Stimulated activated memory B cell treated with anti-CD40 and anti-IgM and Interleukin-4, amounts not matched to agents 10 μg/mL and 1 μg/mL and 100 μg/mL, for 72 hours (primary cell): ENCODE data around the gene AOX1.
"Not testable (repeated sequence)": the region's sequence is repeated elsewhere in the genome, so short reads cannot be mapped to it uniquely, and the experiment has no call there.

ENCODE experiments used
- ATAC-seq: fragments of 150-1000 bp; cut with Tn5 transposase; 2 replicates; pipeline ENCODE4 v1.10.0; 2021
- H3K27ac Mint-ChIP-seq: one replicate; pipeline ENCODE4 v1.8.0; 2022; ENCODE audit warnings: mild to moderate bottlenecking, mixed read lengths
- H3K27me3 Mint-ChIP-seq: one replicate; pipeline ENCODE4 v1.8.0; 2022; ENCODE audit warnings: mixed read lengths
- H3K36me3 Mint-ChIP-seq: one replicate; pipeline ENCODE4 v1.8.0; 2022; ENCODE audit warnings: mixed read lengths
- H3K4me1 Mint-ChIP-seq: one replicate; pipeline ENCODE4 v1.8.0; 2022; ENCODE audit warnings: mixed read lengths
- H3K4me3 Mint-ChIP-seq: one replicate; pipeline ENCODE4 v1.8.0; 2022; ENCODE audit warnings: mild to moderate bottlenecking, moderate library complexity, mixed read lengths
- H3K9me3 Mint-ChIP-seq: one replicate; pipeline ENCODE4 v1.8.0; 2022; ENCODE audit warnings: mixed read lengths

The AOX1 gene

DNA sequence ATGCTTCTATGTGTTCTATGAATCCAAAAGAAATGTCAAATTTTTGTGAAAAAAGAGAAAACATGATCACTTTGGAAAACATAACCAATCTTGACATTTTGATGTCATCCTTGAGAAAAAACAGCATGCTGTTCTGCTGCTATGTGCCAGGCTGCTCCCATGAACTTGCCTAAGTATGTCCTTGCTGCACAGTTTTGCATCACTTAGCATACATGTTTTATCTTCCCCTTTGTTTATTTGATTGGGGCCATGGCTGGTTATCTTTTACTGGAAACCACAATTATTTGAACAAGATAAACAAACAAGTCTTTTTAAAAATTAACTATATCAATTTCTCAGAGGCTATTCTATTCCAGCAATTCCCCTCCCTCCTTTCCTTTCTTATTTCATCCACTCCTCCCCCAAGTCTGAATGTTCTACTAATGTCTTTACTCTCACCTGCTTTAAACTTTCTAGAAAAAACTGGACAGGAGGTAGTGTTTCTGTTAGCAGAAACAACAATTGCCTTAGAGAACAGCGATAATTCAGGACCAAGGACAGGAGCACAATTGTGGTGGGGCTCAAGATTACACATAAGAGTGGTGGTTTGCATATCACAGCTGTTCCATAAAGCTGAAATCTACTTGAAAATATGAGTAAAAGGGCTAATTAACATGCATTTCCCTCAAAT, 6.7 kb downstream of the AOX1 start:
- Mint-ChIP-seq H3K27me3 (peaks cover 15% of the 10 kb centered on the region), H3K4me3 (no peak overlapping the region), H3K27ac (no peak overlapping the region), H3K9me3 (no peaks in the 10 kb centered on the region), H3K36me3 (no peaks in the 10 kb centered on the region), H3K4me1 (no peaks in the 10 kb centered on the region)
- no peak for ATAC-seq

DNA sequence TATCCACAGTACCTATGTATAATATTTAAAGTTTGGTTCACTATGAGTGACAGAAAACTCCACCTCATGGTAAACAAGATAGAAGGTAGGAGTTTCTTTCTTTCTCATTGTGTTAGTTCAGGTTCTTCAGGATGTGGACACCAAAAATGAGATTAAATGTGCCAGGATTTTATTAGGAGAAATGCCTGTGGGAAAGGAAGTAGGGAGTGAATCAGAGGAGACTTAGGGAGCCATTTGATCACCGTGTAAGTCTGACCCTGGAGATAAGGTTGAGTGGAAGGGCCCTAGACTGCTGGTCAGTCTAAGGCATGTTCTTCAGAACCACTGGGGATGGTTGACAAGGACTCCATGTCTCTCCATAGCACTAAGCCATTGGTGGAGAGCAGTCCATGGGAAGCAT, 8.1 kb downstream of the AOX1 start:
- no peak for ATAC-seq
- Mint-ChIP-seq H3K4me1 (no peaks in the 10 kb centered on the region), H3K27me3 (peaks cover 27% of the 10 kb centered on the region), H3K27ac (no peak overlapping the region), H3K9me3 (no peaks in the 10 kb centered on the region), H3K36me3 (no peaks in the 10 kb centered on the region), H3K4me3 (no peak overlapping the region)

DNA sequence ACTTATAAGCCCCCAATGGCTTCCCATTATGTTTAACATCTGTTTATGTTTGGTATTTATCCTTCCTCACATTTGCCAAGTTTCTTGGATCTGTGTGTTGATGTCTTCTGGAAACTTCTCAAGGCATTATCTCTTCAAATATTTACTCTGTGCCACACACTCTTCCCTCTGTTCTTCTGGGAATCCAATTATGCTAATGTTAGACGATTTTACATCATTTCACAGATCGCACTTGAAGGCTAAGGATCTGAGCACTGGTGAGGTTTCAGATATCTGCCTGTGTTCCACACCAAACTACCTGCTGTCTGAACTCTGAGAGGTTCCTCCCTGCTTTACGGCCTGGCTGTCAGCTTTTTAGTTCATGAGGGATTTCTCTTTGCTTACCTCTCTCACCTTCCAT, 10.1 kb downstream of the AOX1 start:
- no peak overlapping the region for H3K4me3 Mint-ChIP-seq
- no peak overlapping the region for H3K27ac Mint-ChIP-seq
- H3K4me1 Mint-ChIP-seq: no peaks in the 10 kb centered on the region
- no peak for ATAC-seq
- no peaks in the 10 kb centered on the region for H3K9me3 Mint-ChIP-seq
- H3K36me3 Mint-ChIP-seq: no peaks in the 10 kb centered on the region
- peaks cover 17% of the 10 kb centered on the region for H3K27me3 Mint-ChIP-seq

DNA sequence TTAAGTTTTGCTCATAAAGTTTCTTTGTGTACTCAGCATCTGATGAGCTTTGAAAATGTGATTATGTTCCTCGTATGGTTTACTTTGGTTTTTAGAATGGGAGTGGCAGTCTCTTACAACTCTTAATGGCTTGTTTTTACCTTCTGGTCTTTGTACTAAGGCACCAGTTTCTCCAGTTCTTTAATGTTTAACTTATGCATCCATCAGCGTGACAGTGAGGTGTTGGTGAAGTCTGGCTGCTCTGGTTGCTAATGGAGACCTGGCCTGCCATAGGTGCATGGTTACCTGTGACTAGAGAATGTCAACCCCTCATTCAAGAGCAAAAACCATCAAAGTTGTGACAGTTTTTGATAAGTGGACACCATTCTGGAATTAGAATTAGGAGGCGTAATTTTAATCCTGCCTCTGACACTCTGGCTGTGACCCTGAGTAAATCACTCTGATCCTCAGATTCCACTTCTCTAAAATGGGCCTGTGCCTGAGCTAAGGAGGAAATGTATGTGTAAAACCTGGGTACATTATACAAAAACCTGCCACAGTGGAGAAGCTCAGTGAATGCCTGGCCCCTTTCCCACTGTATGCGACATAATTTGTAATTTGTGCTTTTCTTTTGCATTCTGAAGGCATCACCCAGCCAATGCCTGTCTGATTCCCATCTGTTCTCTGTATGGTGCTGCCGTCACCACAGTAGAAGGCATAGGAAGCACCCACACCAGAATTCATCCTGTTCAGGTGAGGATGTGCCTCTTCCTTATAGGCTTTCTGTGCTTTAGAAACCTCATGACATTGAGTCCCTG, 11.2 kb downstream of the AOX1 start:
- no peaks in the 10 kb centered on the region for H3K9me3 Mint-ChIP-seq
- ATAC-seq: no peak
- H3K4me1 Mint-ChIP-seq: no peaks in the 10 kb centered on the region
- H3K36me3 Mint-ChIP-seq: no peaks in the 10 kb centered on the region
- H3K4me3 Mint-ChIP-seq: no peak overlapping the region
- H3K27me3 Mint-ChIP-seq: peaks cover 14% of the 10 kb centered on the region
- H3K27ac Mint-ChIP-seq: no peak overlapping the region

DNA sequence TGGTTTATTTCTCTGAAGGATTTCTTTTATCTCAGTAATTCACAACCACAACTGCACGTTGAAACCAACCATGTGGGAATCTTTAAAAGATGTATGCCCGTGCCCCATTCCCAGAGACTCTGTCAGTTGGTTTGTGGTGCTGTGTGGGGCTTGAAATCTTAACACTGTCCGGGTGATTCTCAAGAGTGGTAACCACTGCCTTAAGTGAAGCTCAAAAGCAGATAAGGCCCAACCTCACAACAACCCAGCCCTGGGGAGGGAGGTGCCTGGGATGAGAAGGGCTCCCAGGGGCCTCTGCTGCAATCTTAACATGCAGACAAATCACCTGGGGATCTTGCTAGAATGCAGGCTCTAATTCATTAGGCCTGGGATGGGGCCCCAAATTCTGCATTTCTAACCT, 13.4 kb downstream of the AOX1 start:
- ATAC-seq: no peak
- no peak overlapping the region for H3K4me3 Mint-ChIP-seq
- no peaks in the 10 kb centered on the region for H3K36me3 Mint-ChIP-seq
- no peaks in the 10 kb centered on the region for H3K4me1 Mint-ChIP-seq
- no peak overlapping the region for H3K27ac Mint-ChIP-seq
- peaks cover 14% of the 10 kb centered on the region for H3K27me3 Mint-ChIP-seq
- no peaks in the 10 kb centered on the region for H3K9me3 Mint-ChIP-seq

DNA sequence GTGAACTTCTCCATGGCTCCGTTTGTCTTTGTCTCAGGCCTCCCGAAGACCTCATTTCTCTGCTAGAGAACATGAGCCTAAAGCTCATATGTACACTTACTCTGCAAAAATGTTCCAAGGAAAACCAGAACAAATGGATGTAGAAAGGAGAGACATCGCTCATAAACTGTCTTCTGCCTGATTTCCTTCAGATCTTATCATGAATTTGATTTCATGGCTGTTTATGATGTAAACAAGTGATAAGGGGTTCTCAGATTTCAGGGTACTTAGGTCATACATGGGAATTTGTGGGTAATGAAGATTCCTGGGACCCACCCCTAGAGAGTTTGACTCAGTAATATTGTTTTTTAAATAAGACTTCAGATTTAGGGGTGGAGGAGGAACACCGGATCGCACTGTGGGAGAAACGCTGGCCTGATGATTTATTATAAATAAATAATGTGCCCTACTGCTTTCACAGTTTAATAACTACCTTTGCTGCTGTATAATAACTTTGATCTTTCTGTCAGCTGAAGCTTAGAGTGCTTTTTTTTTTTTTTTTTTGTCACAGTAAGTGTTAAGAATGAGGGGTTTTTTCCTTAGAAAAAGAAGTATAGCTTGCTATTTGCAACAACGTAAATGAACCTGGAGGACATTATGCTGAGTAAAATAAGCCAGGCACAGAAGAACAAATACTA, 14.9 kb downstream of the AOX1 start:
- Mint-ChIP-seq H3K27me3 (peaks cover 14% of the 10 kb centered on the region), H3K9me3 (no peaks in the 10 kb centered on the region), H3K4me1 (no peaks in the 10 kb centered on the region), H3K4me3 (no peak overlapping the region), H3K27ac (no peak overlapping the region), H3K36me3 (no peaks in the 10 kb centered on the region)
- no peak for ATAC-seq

DNA sequence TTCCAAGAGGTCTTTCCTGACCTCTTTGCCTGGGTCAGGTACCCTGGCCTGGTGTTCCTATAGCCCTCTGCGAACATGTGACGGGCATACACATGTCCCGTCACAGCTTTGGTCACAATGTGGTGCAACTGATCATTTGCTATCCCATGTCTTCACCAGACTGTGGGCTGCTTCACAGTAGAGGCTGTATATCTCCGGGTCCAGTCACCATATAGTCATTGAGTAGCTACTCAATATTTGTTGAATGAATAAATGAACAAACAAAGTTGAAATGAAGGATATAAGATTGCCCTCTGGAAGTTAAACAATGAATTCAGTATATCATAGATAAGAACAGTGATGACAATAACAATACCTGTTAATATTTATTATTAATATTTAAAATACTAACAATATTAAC, 16.8 kb downstream of the AOX1 start:
- Mint-ChIP-seq H3K27ac (no peak overlapping the region), H3K4me1 (no peaks in the 10 kb centered on the region), H3K36me3 (no peaks in the 10 kb centered on the region)

DNA sequence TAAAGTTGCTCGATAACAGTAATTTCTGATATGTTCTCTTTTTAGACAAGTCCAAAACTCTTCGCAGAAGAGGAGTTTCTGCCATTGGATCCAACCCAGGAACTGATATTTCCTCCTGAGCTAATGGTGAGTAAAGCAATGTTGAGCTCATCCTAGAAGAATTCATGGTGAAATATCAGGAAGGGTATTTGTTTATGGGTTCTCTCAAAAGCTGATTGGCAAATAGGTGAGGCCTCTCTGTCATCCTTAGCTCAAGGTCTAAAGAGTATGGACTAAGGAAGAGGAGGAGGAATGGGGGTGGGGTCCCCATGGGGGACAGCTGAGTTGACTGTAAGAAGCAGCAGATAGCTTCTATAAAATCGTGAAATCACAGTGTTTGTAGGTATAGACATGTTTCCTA, 18.2 kb downstream of the AOX1 start:
- no peaks in the 10 kb centered on the region for H3K36me3 Mint-ChIP-seq
- no peak for ATAC-seq
- H3K27ac Mint-ChIP-seq: no peak overlapping the region
- no peak overlapping the region for H3K4me3 Mint-ChIP-seq
- H3K4me1 Mint-ChIP-seq: no peaks in the 10 kb centered on the region
- peaks cover 7% of the 10 kb centered on the region for H3K9me3 Mint-ChIP-seq
- H3K27me3 Mint-ChIP-seq: peaks cover 23% of the 10 kb centered on the region

More for the DNA sequence above, 16.8 kb downstream of the AOX1 start:
- Mint-ChIP-seq H3K4me3 (no peak overlapping the region), H3K9me3 (peaks cover 4% of the 10 kb centered on the region), H3K27me3 (peaks cover 27% of the 10 kb centered on the region)
- ATAC-seq: no peak

DNA sequence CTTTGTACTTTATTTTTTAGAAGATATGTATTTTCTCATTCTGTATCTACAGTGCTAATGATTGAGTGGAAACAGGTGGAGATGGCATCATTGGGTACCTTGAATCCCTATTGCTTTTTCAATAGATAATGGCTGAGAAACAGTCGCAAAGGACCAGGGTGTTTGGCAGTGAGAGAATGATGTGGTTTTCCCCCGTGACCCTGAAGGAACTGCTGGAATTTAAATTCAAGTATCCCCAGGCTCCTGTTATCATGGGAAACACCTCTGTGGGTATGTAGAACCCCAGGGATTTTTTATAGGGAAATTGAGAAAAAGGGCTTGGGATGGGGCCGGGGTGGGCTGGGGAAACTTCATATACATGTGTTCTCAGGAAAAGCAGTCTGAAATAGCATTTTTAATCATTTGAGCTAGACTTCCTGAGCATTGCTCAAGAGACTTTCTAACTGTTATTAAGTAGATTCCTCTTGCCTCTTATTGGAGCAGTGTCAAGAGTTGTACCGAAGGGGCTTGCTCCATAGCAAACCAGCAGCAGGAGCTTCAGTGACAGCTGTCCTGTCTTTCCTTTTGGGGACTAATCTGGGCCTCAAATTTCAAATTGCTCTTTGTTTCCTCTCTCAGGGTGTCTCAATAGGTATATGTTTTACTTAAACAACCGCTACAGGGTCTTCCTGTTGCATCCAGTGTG, 18.9 kb downstream of the AOX1 start:
- no peak overlapping the region for H3K4me3 Mint-ChIP-seq
- H3K27me3 Mint-ChIP-seq: peaks cover 28% of the 10 kb centered on the region
- no peak for ATAC-seq
- no peaks in the 10 kb centered on the region for H3K4me1 Mint-ChIP-seq
- peaks cover 7% of the 10 kb centered on the region for H3K9me3 Mint-ChIP-seq
- H3K27ac Mint-ChIP-seq: no peak overlapping the region
- H3K36me3 Mint-ChIP-seq: no peaks in the 10 kb centered on the region

DNA sequence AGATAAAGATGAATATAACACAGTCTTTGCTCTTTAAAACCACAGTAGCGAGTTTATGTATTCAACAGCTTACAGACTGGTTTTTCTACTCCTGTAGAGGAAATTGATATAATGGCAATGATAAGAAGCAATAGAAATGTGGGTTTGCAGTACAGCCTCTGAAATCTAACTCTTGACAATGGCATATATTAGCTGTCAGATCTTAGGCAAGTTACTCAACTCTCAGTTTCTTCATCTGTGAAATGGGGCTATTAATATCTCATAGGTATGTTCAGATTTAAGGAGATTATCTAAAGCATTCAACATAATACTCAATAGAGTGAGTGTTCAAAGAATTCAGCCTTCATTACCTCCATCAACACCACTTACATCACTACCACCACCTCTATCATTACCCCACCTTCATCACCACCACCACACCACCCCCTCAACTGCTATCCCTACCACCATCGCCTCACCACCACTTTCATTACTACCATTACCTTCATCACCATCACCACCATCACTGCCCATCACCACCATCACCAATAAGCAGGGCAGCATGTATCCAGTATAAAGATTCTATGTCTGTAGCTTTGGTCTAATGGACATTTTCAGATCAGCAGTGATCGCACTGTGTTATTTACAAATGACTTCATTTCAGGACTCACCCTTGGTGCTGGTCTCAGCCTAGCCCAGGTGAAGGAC, 22.7 kb downstream of the AOX1 start:
- Mint-ChIP-seq H3K4me1 (no peaks in the 10 kb centered on the region), H3K4me3 (no peak overlapping the region), H3K27me3 (peaks cover 48% of the 10 kb centered on the region), H3K9me3 (peaks cover 7% of the 10 kb centered on the region), H3K27ac (no peak overlapping the region), H3K36me3 (no peaks in the 10 kb centered on the region)
- ATAC-seq: no peak

DNA sequence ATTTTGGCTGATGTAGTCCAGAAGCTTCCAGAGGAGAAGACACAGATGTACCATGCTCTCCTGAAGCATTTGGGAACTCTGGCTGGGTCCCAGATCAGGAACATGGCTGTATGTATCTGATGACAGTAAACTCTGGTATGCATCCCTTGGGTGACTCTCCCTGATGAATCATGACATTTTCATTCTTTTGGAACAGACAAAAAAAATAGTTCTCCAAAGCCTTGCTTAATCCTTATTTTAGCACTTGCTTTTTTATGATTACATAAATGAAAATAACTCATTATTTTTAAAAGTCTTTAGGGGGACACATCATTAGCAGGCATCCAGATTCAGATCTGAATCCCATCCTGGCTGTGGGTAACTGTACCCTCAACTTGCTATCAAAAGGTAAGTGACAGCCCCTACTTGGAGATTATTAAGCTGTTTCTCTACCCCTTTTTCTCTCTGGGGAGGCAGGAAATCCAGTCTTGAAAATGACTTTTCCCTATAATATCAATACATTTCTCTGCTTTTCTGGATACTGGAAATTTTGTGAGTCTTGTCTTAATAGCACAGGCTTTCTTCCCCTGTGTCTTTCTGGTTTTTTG, 23.3 kb downstream of the AOX1 start:
- Mint-ChIP-seq H3K4me3 (no peak overlapping the region), H3K9me3 (peaks cover 7% of the 10 kb centered on the region), H3K36me3 (no peaks in the 10 kb centered on the region), H3K4me1 (no peaks in the 10 kb centered on the region), H3K27me3 (peaks cover 48% of the 10 kb centered on the region), H3K27ac (no peak overlapping the region)
- no peak for ATAC-seq

DNA sequence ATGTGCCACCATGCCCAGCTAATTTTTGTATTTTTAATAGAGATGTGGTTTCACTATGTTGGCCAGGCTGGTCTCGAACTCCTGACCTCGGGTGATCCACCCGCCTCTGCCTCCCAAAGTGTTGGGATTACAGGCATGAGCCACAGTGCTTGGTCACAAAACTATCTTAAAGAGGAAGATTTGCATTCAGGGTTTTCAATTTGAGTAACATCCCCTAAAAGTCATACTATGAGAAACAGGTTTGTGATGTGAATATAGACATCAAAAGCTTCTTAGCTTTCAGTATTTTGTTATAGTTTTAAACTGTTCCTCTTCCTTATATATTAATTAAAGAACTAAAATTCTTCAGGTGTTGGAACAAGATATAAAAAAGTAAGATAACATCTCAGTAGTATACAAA, 24.4 kb downstream of the AOX1 start:
- not testable (repeated sequence) for H3K27ac Mint-ChIP-seq, H3K4me3 Mint-ChIP-seq, ATAC-seq, H3K36me3 Mint-ChIP-seq, H3K4me1 Mint-ChIP-seq, H3K9me3 Mint-ChIP-seq
- H3K27me3 Mint-ChIP-seq: peaks cover 48% of the 10 kb centered on the region

DNA sequence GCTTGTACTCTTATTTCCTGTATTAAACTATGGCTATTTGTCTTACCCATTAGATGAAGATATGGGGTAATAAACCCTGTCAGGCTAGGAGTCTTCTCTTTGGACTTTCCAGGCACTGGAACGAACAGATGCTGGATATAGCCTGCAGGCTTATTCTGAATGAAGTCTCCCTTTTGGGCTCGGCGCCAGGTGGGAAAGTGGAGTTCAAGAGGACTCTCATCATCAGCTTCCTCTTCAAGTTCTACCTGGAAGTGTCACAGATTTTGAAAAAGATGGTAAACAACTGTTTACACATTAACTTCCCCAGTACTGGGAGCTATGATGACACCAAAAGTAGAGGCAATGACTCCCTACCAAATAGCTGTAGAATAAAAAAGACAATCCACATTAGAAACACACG, 27.9 kb downstream of the AOX1 start:
- no peak overlapping the region for H3K4me3 Mint-ChIP-seq
- H3K27ac Mint-ChIP-seq: no peak overlapping the region

DNA sequence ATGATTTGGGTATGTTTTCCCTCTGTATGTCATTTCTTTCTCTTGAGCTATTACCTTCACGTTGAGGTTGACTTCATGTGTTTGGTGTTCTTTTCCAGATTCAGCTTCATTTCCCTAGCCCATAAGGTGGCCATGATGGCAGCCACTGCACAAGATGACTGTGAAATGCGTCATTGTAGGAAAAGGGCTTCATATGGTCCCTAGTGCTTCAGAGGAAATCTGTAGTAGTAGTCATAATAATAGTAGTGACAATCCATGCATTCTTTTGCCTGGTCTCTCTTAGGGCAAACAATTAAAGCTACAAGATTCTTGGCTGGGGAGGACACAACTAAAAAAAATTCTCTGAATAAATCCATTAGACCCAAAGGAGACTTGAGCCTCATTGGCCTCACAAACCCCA, 28.4 kb downstream of the AOX1 start:
- Mint-ChIP-seq H3K4me1 (peaks cover 6% of the 10 kb centered on the region), H3K27me3 (peaks cover 25% of the 10 kb centered on the region), H3K36me3 (no peaks in the 10 kb centered on the region), H3K27ac (no peak overlapping the region), H3K4me3 (no peak overlapping the region), H3K9me3 (no peaks in the 10 kb centered on the region)
- no peak for ATAC-seq

More for the DNA sequence above, 27.9 kb downstream of the AOX1 start:
- H3K9me3 Mint-ChIP-seq: no peaks in the 10 kb centered on the region
- ATAC-seq: no peak
- peaks cover 25% of the 10 kb centered on the region for H3K27me3 Mint-ChIP-seq
- no peaks in the 10 kb centered on the region for H3K36me3 Mint-ChIP-seq
- H3K4me1 Mint-ChIP-seq: peaks cover 6% of the 10 kb centered on the region
